GM18505 (cell line): ENCODE measurements around the gene TSPY1.
"Not testable (repeated sequence)": the region's sequence is repeated elsewhere in the genome, so short reads cannot be mapped to it uniquely, and the experiment has no call there.

Experiments used
- ATAC-seq: cut with Tn5 transposase; IDR thresholded peaks from one replicate; pipeline ENCODE4 v1.9.1; 2021; ENCODE audit not compliant: unreplicated experiment

TSPY1 gene

GRCh38 chrY:9466655-9467054 is at the start of gene TSPY1:
Gene TSPY1 (plus strand): TSS chrY:9466955. CDS start chrY:9467001, 46 bp downstream.
- not testable (repeated sequence) for ATAC-seq

GRCh38 chrY:9486967-9487366 is 20.2 kb downstream of the TSPY1 start, which contains the start of gene TSPY9:
Gene TSPY9 (plus strand): TSS chrY:9487267. CDS start chrY:9487313, 46 bp downstream.
- not testable (repeated sequence) for ATAC-seq

GRCh38 chrY:9504396-9504795 is 37.6 kb downstream of the TSPY1 start:
- not testable (repeated sequence) for ATAC-seq

GRCh38 chrY:9516287-9516686 is 49.5 kb downstream of the TSPY1 start:
- ATAC-seq: not testable (repeated sequence)
